Astrocyte of the cerebellum (primary cell): ENCODE measurements around the gene LHX4.

Source experiments
- DNase-seq: peaks from one replicate; pipeline ENCODE4 v3.0.0-alpha.2; 2011; ENCODE audit warnings: low read depth
- H3K4me3 ChIP-seq: 2 replicates; pipeline ENCODE4 v1.5.1; 2011; ENCODE audit warnings: mild to moderate bottlenecking, low read depth, low read length, moderate library complexity
- in situ Hi-C: cut with HindIII; loops from 2 replicates; pipeline ENCODE4 v1.10.0; 2017; ENCODE audit warnings: low sequenced_read_pairs
- TF ChIP-seq, protein P1 (sequence below): IDR thresholded peaks from 2 replicates; pipeline ENCODE4 v1.5.1; 2012; ENCODE audit warnings: low read length, low read depth, moderate library complexity, mild to moderate bottlenecking; ENCODE audit errors: missing control alignments

Gene LHX4

DNA sequence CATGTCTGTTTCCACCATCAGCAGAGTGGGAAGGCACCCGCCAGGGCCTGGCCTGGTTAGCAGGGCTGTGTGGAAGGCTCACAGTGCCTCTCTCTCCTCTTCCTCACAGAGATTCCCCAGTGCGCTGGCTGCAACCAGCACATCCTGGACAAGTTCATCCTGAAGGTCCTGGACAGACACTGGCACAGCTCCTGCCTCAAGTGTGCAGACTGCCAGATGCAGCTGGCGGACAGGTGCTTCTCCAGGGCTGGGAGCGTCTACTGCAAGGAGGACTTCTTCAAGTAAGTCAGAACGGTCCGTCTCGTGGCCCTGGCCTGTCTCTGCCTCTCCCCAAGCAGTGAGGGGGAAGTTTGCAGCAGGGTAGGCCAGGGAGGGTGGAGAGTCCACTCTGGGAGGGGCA lies 18.1 kb downstream of the LHX4 start:
- TF ChIP-seq, protein P1, sequence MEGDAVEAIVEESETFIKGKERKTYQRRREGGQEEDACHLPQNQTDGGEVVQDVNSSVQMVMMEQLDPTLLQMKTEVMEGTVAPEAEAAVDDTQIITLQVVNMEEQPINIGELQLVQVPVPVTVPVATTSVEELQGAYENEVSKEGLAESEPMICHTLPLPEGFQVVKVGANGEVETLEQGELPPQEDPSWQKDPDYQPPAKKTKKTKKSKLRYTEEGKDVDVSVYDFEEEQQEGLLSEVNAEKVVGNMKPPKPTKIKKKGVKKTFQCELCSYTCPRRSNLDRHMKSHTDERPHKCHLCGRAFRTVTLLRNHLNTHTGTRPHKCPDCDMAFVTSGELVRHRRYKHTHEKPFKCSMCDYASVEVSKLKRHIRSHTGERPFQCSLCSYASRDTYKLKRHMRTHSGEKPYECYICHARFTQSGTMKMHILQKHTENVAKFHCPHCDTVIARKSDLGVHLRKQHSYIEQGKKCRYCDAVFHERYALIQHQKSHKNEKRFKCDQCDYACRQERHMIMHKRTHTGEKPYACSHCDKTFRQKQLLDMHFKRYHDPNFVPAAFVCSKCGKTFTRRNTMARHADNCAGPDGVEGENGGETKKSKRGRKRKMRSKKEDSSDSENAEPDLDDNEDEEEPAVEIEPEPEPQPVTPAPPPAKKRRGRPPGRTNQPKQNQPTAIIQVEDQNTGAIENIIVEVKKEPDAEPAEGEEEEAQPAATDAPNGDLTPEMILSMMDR, result no peak

DNA sequence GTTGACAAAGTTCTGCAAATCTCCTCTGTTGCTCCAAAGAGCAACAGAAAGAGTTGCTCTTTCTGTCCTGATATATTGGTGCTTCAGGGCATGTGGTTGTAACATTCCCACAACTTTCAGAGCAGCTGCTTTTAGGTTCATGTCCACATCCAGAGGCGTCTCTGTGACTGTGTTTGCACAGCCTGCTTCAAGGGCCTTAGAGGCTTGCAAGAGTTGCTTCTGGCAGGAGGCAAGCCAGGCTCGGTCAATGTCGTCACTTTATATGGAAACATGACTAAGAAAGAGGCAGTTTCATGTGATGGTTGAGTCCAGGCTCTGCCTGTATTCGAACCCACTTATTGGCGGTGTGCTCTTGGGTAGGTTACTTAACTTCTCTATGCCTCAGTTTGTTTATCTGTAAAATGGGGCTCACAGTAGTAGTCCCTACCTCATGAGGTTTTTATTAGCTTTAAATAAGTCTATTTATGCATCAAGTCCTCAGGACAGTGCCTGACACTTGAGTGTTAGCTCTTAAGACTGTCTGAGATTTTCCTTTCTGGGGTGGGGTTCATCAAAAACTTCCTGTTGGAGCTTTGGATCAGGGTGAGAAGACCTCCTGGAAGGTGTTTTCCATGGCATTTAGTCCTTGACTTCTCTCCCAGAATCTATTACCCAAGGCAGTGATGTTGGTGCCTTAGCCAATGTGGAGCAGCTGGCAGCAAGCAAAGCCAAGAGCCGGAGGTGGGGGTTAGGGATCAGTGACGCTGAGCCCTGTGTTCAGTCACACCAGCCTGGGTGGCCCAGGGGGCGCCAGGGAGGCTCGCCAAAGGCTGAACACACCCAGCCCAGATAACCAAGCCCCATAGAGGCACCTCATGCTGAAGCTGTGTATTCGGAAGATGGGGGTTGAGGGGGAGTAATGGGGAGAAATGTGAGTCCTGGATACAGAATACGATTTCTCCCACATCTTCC lies 18.9 kb downstream of the LHX4 start:
- no peak overlapping the region for H3K4me3 ChIP-seq
- no peak for DNase-seq
- TF ChIP-seq, protein P1, result no peak
- in situ Hi-C loops, result no loop called here

More for the DNA sequence above, 18.1 kb downstream of the LHX4 start:
- in situ Hi-C loops, result no loop called here
- H3K4me3 ChIP-seq, result no peak overlapping the region
- DNase-seq, result no peak

DNA sequence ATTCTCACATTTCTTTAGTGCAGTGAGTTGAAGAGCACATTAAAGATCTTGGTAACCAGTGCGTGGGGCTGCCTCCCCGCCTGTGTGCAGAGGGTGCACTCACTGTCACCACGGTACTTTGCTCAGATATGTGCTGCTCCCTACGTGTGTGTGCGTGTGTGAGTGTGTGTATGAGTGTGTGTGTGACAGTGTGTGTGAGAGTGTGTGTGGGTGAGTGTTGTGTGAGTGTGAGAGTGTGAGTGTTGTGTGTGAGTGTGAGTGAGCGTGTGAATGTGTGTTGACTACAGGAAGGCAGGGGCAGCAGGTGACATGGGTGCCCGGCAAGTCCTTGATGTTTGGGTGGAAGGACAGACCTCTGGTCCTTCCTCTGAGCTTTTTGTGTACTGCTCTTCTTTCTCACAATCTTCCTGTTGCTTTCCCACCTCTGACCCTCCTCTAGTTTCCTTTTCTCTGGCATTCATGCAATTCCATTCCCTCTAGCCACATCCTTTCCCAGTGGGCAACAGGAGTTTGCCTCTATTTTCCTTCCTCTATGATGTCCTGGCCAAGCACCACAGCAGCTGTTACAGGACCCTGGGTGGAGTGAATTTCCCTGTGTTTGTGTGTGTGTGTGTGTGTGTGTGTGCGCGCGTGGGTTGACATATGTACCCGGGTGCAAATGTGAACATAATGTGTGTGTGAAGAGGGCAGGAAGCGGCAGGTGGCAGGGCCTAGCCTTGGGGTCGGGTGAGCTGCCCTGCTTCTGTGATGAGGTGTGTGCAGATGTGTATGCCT lies 19.8 kb downstream of the LHX4 start:
- in situ Hi-C loops, result no loop called here
- TF ChIP-seq, protein P1, result no peak
- no peak overlapping the region for H3K4me3 ChIP-seq
- DNase-seq, result no peak

DNA sequence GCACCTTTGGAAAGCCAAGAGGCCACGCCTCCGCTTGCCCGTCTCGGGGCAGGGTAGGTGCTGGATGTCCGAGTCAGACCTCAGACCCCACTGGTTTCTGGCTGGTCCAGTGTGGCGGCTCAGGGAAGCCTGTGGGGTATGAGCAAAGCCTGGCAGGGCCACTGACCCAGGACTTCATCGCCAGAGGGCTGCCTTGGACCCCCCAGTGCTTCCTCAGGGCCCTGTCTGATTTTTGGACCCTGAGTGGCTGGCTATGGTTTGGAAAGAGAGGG lies 20.4 kb downstream of the LHX4 start:
- in situ Hi-C loops, result no loop called here
- TF ChIP-seq, protein P1, result no peak
- DNase-seq, result no peak
- H3K4me3 ChIP-seq, result no peak overlapping the region

DNA sequence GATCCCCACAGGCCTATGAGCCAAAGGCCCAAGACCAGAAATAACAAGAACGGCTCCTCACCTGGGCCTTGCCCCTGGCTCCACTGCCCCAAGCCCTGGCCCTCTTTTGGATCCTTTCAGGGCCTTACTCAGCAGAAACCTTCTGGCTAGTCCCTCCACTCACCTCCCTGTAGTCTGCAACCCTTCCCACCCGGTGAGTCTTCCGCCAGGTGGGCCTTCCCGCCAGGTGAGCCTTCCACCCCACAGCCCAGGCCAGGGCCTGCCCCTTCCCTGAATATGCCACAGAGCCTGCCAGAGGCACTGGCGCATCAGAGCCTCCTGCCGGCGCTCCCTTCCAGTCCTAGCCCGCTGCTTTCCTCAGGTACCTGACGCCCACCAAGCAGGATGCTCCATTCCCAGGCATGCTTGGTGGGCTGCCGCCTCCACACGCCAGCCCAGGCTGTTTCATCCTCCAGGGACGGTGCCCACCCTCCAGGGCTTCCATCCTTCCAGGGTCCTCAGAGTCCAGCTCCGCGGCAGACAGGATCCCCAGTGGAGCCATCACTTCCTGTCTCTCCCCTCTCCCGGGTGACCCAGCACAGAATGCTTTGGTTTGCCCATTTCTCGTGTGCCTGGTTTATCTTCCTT lies 20.9 kb downstream of the LHX4 start:
- TF ChIP-seq, protein P1, result no peak
- in situ Hi-C loops, result no loop called here
- no peak overlapping the region for H3K4me3 ChIP-seq
- no peak for DNase-seq

DNA sequence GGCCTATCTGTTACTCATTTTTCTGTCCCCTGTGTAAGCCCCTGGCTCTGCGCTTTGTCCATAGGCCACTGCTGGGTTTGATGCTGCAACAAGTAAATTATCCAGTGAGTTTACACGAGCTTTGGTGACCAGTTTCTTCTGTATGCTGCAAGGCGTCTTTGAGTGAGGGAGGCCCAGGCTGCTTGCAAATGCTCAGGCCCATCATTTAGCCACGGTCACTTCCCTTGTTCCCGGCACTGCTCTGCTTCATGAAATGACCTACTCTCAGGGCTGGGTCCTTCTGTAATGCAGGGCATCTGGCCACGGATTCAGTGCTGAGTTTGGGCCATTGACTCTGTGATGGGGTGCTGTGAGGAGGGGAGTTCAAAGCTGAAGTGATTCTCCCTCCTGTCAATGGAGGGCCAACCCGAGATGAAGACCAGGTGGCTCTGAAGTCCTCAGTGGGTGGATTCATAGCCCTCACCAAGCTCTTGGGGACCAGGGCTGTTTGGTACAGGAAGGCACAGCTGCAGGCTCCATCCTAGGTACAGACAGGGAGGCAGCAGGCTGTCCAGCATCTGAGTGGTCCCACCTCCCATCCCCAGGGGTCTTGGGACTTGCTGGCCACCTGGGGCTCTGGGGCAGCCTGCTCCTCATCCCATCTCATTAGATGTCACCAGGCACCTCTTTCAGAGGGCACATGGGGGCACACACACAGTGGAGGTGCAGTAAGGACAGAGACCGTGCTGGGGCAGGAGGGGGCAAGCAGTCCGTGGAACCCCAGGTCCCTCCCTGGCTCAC lies 21.7 kb downstream of the LHX4 start:
- DNase-seq, result no peak
- TF ChIP-seq, protein P1, result no peak
- in situ Hi-C loops, result no loop called here
- no peak overlapping the region for H3K4me3 ChIP-seq
